PC-9 (cell line): ENCODE data around the gene DPEP3. TPM values are rescaled to one million over a fixed set of nuclear protein-coding genes. Genes with fewer than 3 reads are reported as not detected.
A peak's percentile ranks its signal among the peaks of the same experiment; 100 is the strongest.

Source experiments
- BruUV-seq: library from RNA; stranded (reverse); fragments of 400-500 nt; replicated peaks from 2 replicates; lab custom pipeline; 2021; lab: Mats Ljungman, UMichigan
- CTCF ChIA-PET: fragments of 300-600 bp; sonication (Branson Sonifier 250); formaldehyde crosslinking; loops from one replicate; lab custom pipeline; 2022; ENCODE audit warnings: antibody characterized with exemption; lab: Charles Lee
- POLR2A ChIA-PET: fragments of 300-600 bp; sonication (Branson Sonifier 250); formaldehyde crosslinking; loops from one replicate; lab custom pipeline; 2022; ENCODE audit warnings: antibody characterized with exemption; ENCODE audit not compliant: unreplicated experiment; lab: Charles Lee
- DNase-seq, 2 experiments: peaks; one replicate each; pipeline versions ENCODE4 v3.0.0 to v3.0.0-alpha.2; 2015 to 2022; ENCODE audit warnings: mixed read lengths in 1 of 2
- H2AFZ ChIP-seq: fragments of 200-600 bp; sonication (generic); 2 replicates; pipeline ENCODE4 v1.8.1; 2017; ENCODE audit warnings: antibody characterized with exemption
- H3F3A ChIP-seq: fragments of 200-600 bp; sonication (generic); 2 replicates; pipeline ENCODE4 v1.8.1; 2017; ENCODE audit warnings: antibody characterized with exemption, mild to moderate bottlenecking, low read depth; ENCODE audit not compliant: insufficient read depth
- H3K27ac ChIP-seq: fragments of 200-600 bp; sonication (generic); 2 replicates; pipeline ENCODE4 v1.6.1; 2016; ENCODE audit warnings: mixed run types
- H3K27me3 ChIP-seq: fragments of 200-600 bp; sonication (generic); 2 replicates; pipeline ENCODE4 v1.6.1; 2016; ENCODE audit warnings: low read depth, mixed run types; ENCODE audit not compliant: insufficient read depth
- H3K36me3 ChIP-seq: fragments of 200-600 bp; sonication (generic); 2 replicates; pipeline ENCODE4 v1.6.1; 2016; ENCODE audit warnings: low read depth, mixed run types
- H3K4me1 ChIP-seq: fragments of 200-600 bp; sonication (generic); replicated peaks from 2 replicates; pipeline ENCODE4 v1.6.1; 2016; ENCODE audit warnings: mixed run types; ENCODE audit not compliant: insufficient read depth
- H3K4me2 ChIP-seq: fragments of 200-600 bp; sonication (generic); 2 replicates; pipeline ENCODE4 v1.6.1; 2017; ENCODE audit warnings: mixed run types
- H3K4me3 ChIP-seq: fragments of 200-600 bp; sonication (generic); 2 replicates; pipeline ENCODE4 v1.6.1; 2016; ENCODE audit warnings: mixed run types
- H3K79me2 ChIP-seq: fragments of 200-600 bp; sonication (generic); 2 replicates; pipeline ENCODE4 v1.6.1; 2017; ENCODE audit warnings: low read depth, mixed run types
- H3K9me2 ChIP-seq: fragments of 200-600 bp; sonication (generic); 2 replicates; pipeline ENCODE4 v1.8.1; 2017; ENCODE audit warnings: mild to moderate bottlenecking; ENCODE audit not compliant: insufficient read depth
- H3K9me3 ChIP-seq: fragments of 200-600 bp; sonication (generic); 2 replicates; pipeline ENCODE4 v1.8.1; 2016; ENCODE audit warnings: low read depth; ENCODE audit not compliant: insufficient read depth
- H4K20me1 ChIP-seq: fragments of 200-600 bp; sonication (generic); 2 replicates; pipeline ENCODE4 v1.8.1; 2017; ENCODE audit not compliant: insufficient read depth
- CTCF ChIP-seq: fragments of 200-600 bp; sonication (generic); conservative IDR thresholded peaks from 2 replicates; pipeline ENCODE4 v1.6.1; 2017; ENCODE audit warnings: mixed run types, antibody characterized with exemption, mild to moderate bottlenecking, moderate library complexity
- EZH2 ChIP-seq: fragments of 200-600 bp; sonication (generic); IDR thresholded peaks from 2 replicates; pipeline ENCODE4 v1.8.0; 2017; ENCODE audit warnings: antibody characterized with exemption, low read depth
- intact Hi-C: fragments of 100-400 bp; cut with micrococcal nuclease; formaldehyde crosslinking; loops from one replicate; pipeline ENCODE4 v1.10.0; 2022; ENCODE audit not compliant: unreplicated experiment
- total RNA-seq: library from RNA; stranded (reverse); gene quantifications from 2 replicates; pipeline ENCODE4 v1.2.3, GENCODE V29; 2021

Gene DPEP3
- total RNA-seq, 1 experiment from 2014 or later: not detected

- no peaks in the 10 kb centered on the region for H3K27me3 ChIP-seq
- peaks cover 9% of the 10 kb centered on the region; the same call in 1 of the 2 replicates for H3K4me1 ChIP-seq
- TF ChIP-seq CTCF (no peak), EZH2 (no peak)
- H3K27ac ChIP-seq: no peak overlapping the region
- no peaks in the 10 kb centered on the region for H4K20me1 ChIP-seq
- no peaks in the 10 kb centered on the region for H3K9me3 ChIP-seq
- H3F3A ChIP-seq: no peaks in the 10 kb centered on the region
- peak overlapping the region; percentile 90; the same call in 1 of the 2 replicates for H3K4me3 ChIP-seq
- H3K9me2 ChIP-seq: no peaks in the 10 kb centered on the region
- CTCF ChIA-PET: interaction anchor here (0.5 to 1.0 kb wide), 2 partner anchors 31 to 402 kb away, joined by 3 read pairs; no protein-coding TSS in a partner anchor
- no peak overlapping the region for H2AFZ ChIP-seq
- no peaks in the 10 kb centered on the region for H3K36me3 ChIP-seq
- H3K4me2 ChIP-seq: peak overlapping the region; percentile 100
- BruUV-seq: no TSS peak
- POLR2A ChIA-PET: interaction anchor here (0.5 to 0.7 kb wide), 5 partner anchors 11 to 719 kb away, joined by 3 to 6 read pairs (median 4); no protein-coding TSS in a partner anchor
- intact Hi-C loops: no loop called here
- DNase-seq: peak in 1 of 2 experiments; percentile 41
- H3K79me2 ChIP-seq: 0 out of 2 replicates have a peak, but pooled peaks cover 10% of the 10 kb centered on the region
Measured at GRCh38 chr16:67966549-67967182, 13.6 kb downstream of the DPEP3 start.

- intact Hi-C loops: no loop called here
- H3K4me2 ChIP-seq: no peak overlapping the region
- no peaks in the 10 kb centered on the region for H3K9me3 ChIP-seq
- no peaks in the 10 kb centered on the region for H3K36me3 ChIP-seq
- TF ChIP-seq CTCF: no peak
- no peak for TF ChIP-seq EZH2
- ChIA-PET POLR2A (interaction anchor here (0.5 to 0.6 kb wide), 2 partner anchors 520 to 718 kb away, joined by 4 to 6 read pairs; no protein-coding TSS in a partner anchor), CTCF (interaction anchor here (0.5 to 1.0 kb wide), 2 partner anchors 30 to 401 kb away, joined by 3 read pairs; no protein-coding TSS in a partner anchor)
- no peak overlapping the region for H3K27ac ChIP-seq
- H3K27me3 ChIP-seq: no peaks in the 10 kb centered on the region
- 0 out of 2 replicates have a peak, but pooled peaks cover 10% of the 10 kb centered on the region for H3K79me2 ChIP-seq
- DNase-seq: peak in 1 of 2 experiments; percentile 38
- peaks cover 9% of the 10 kb centered on the region; the same call in 1 of the 2 replicates for H3K4me1 ChIP-seq
- no peaks in the 10 kb centered on the region for H3K9me2 ChIP-seq
- H2AFZ ChIP-seq: no peak overlapping the region
- BruUV-seq: no TSS peak
- H3F3A ChIP-seq: no peaks in the 10 kb centered on the region
- H3K4me3 ChIP-seq: no peak overlapping the region
- no peaks in the 10 kb centered on the region for H4K20me1 ChIP-seq
Measured at GRCh38 chr16:67965668-67966548, 14.4 kb downstream of the DPEP3 start.

- Histone ChIP-seq H3K4me3 (no peak overlapping the region), H3K27ac (no peak overlapping the region), H3K9me3 (no peaks in the 10 kb centered on the region), H2AFZ (no peak overlapping the region), H3K27me3 (no peaks in the 10 kb centered on the region), H3F3A (no peaks in the 10 kb centered on the region), H3K36me3 (no peaks in the 10 kb centered on the region), H4K20me1 (no peaks in the 10 kb centered on the region), H3K4me2 (no peak overlapping the region), H3K9me2 (no peaks in the 10 kb centered on the region), H3K79me2 (0 out of 2 replicates have a peak, but pooled peaks cover 10% of the 10 kb centered on the region), H3K4me1 (peaks cover 9% of the 10 kb centered on the region; the same call in 1 of the 2 replicates)
- BruUV-seq: no TSS peak
- ChIA-PET CTCF (no interaction called here), POLR2A (no interaction called here)
- no peak for DNase-seq
- intact Hi-C loops: no loop called here
- TF ChIP-seq CTCF (no peak), EZH2 (no peak)
Measured at GRCh38 chr16:67964477-67965131, 15.7 kb downstream of the DPEP3 start.
